CD1c-positive myeloid dendritic cell (primary cell): ENCODE measurements around the gene CYRIA.

Source experiments
- DNase-seq: peaks from one replicate; pipeline ENCODE4 v3.0.0-alpha.2; 2016; ENCODE audit errors: extremely low spot score

CYRIA gene

DNA sequence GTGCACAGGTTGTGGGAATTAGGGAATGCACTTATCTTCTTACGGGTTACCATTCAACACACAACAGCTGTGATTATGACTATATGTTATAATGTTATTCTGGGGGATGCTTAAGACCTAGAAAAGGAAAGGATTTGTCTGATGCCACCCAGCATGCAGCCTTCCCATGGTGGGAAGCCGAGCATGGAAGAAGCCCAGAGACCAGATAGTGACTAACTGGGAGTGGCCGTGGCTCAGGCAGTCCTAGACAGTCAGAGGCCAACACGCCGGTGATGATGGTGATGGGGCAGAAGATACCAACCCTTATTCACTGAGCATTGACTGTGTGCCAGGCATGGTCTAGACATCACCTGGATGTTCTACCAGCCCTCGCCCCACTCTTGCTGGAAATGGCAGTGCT lies 35.9 kb downstream of the CYRIA start:
- no peak for DNase-seq

DNA sequence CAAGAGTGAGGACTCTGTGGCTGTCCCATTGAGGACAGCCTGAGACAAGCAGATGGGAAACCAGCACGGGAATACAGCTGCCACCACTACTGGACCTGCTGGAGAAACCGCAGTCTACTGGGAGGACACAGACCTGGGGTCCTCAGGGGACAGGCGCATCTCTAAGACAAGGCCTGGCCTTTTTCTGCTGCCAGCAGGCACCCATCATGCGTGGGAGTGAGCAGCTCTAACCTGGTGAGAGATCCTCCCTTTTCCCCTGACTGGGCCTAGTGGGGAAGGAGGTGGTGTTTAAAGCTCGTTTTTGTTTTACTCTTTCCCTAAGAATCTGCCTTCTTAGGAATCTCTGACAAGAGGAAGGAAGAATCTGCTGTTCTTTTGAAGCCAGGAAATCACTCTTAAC lies 36.6 kb downstream of the CYRIA start:
- no peak for DNase-seq

DNA sequence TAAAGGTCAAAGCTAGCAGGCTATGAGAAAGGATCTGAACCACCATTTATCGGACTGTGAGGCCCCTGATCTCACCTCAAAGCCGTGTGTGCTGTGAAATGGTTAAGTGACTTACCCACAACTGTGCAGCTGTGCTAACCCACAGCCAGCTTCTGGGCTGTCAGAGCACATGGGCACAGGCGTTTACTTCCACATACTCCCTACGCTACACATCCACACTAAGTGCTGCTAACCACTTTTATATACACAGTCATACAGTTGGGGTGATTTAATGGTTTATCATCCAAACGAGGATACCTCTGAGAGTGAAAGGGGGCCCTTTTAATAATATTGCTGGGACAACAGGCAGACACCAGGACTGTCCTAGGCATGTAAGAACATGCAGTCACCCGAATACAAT lies 37.3 kb downstream of the CYRIA start:
- peak; percentile 39 for DNase-seq

DNA sequence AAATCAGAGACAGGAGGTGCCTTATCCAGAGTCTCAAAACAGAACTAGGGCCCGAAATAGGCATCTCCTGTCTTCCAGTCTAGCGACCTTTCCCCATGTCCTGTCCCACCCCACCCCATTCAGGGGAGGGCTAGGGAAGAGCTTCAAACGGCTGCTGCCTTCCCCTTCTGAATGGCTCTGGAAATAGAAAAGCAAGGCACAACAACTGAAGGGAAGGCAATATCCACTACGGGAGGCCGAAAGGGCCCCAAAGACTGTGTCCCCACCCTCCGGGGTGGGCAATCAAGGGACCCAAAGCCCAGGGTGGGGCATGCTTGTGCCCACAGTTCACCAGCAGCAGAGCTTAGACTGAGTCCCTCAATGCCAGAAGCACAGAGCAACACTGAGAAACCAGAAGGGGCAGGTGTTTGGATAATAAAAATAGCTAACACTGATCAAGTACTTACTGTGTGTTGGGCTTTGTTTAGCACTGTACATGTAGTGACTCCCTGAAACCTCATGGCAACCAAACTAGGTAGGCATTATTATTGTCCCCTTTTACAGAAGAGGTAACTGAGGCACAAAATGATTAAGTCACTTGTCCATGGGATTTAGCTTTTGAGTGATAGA lies 38.5 kb downstream of the CYRIA start:
- DNase-seq, result no peak

DNA sequence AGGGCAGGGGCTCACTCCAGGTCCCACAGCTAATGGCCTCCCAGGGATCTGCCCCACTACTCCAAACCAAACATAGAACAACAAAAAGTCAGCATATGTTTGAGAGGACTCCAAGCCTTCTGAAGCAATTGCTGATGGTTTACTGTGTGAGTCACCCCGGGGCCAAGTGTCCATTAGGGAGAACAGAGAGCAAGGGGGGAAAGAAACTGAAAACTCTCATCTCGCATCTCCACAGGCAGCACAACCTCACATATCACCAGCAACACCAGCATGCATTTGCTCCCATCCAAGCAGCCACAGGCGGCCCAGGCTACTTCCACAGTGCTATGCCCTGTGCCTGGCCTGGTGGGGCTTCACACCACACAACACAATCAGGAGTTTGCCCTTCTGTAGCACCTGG lies 39.1 kb downstream of the CYRIA start:
- peak; percentile 44 for DNase-seq

DNA sequence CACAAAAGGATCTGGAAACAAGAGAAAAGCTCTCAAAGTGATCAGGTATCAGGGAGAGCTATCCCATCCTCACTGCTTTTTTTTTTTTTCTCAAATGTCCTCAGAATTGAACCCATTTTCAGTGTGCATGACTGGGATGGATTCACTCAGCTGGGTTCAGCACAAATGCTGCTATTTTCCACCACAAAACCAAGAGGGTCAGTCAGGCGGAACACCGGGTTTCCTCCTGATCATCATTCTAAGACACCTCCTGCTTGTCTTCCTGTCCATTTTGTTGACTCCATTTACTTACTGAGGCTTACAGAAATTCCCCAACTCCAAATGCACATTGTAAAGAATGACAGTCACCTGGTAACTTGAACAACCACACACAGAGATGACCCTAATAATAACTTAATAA lies 39.9 kb downstream of the CYRIA start:
- no peak for DNase-seq

DNA sequence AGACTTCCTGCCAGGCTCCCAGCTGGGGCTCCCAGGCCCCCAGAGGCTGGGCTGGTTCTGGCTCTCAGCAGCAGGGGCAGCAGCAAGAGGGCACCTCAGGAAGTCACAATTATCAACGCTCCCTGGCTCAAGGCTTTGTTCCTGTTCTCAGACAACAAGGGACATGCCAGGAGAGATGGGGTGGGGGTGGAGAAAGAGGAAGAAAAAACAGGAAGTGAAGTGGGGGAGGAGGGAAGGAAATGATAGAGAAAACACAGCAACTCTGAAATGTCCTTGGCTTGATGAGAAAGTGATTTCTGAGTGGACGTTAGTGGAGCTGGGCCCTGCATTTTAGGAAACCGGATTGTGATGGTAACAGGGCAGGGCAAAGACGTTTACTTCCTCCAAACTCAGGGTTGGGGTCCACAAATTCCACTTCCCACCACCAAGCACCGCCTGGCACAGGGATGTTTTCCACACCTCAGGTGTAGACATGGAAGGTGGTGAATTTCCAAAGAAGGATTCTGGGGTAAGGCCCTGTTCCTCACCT lies 40.4 kb downstream of the CYRIA start:
- DNase-seq, result peak; percentile 88

DNA sequence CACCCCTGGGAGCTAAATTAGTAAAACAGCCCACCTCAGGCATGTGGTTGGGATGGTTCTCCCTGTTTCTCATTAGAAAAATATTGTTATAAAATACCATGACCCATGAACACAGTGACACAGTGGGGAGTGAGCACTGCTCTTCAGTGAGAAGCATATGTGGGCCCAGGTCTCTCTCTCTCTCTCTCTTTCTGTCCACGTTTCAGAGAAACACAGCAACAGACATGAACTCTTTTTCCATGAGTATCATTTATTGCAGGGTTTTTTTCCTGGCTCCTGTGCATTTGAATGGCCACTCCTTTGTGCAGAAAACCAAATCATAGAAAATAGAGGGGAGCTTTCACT lies 41.2 kb downstream of the CYRIA start:
- DNase-seq, result no peak

DNA sequence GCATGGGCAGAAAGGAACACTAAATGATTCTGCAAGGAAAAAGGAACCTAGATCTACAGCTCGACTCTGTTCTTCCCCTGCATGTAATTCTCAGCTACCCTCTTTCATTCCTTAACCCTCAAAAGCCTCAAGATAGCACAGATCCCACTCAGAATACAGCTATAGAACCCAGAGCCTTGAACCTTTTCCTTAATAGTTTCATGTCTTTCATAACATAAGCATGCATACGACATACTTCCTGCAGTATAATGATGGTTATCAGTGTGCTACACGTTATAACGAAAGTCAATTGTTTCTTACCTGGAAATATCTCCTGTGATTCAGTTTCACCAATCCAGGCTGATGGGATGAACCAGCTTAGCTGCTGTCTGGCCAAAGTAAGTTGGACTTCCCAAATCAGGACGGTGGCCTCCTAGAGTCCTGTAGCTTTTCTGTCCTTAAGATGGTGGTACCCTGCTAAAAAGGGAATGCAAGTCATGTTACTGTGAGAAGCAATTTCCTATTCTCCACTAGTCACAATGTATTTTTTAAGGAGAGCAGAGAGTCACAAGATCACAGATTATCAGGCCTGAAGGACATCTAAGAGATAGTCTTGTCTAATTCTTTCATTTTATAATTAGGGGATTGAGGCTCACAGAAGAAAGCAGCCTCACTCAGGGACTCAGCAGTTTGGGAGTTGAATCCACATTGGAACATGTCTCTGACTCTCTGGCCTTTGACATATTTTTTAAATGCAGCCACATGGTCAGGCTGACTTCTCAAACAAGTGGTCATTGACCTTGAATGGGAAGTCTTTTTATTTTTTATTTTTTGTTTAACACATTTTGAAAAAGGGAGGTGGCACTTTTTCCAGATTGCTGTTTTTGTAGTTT lies 41.8 kb downstream of the CYRIA start:
- no peak for DNase-seq

DNA sequence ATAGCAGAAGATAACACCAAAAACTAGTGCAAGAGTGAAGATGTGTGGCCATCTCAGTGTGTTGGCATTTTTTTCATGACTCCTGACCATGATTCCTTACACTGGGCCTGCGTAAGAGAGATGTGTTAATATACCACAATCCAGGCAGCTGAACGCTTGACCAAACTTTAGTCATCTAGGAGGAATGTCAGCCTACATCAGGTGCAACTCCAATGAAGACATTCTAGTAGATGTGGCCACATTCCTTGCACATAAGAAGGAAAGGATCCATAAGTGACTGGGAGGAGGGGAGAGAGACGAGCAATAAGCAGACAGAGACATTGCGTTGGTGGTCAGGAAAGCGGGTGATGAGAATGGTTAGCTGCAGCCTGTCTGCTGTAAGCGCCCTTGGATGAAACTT lies 42.6 kb downstream of the CYRIA start:
- peak; percentile 49 for DNase-seq

DNA sequence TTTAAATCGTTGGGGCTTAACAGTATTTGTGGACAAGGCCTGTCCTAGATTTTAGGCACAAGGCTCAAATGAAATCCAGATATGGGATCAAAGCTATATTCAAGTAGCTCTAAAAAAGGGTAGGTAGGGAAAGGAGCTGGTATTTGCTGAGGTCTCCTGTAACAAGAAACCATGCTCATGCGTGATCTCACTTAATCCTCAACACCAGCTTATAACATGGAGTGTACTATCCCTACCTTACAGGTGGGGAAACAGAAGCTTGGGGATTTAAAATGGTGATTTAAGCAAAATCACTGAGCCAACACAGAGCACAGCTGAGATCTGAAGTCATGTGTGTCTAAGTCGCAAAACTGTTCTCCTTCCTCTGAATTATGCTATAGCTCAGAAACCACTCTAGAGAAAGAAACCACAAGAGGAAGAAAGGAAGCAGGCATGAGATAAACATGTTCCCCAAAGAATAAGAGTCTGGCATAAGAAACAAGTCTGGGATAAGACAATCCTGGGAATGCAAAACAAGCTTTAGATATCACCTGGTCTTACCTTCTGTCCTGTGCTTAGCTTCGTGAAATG lies 43.1 kb downstream of the CYRIA start:
- DNase-seq, result peak; percentile 52

DNA sequence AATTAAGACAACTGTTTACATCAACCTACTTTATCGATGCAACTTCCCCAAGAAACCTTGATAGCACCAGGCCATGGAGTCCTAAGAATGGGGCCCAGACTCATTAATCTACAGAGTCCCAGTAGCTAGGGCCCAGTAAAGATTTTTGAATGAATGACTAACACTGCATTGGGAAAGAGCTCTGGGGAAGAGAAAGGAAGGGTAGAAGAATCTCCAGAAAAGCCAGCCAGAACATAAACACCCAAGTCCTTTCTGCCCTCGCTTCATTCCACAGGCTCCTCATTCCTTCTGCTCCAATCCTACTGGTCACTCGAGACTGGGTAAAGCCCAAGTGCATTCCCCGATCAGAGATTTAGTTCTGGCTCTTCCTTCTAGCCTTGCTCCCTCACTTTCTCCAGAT lies 44.3 kb downstream of the CYRIA start:
- no peak for DNase-seq

DNA sequence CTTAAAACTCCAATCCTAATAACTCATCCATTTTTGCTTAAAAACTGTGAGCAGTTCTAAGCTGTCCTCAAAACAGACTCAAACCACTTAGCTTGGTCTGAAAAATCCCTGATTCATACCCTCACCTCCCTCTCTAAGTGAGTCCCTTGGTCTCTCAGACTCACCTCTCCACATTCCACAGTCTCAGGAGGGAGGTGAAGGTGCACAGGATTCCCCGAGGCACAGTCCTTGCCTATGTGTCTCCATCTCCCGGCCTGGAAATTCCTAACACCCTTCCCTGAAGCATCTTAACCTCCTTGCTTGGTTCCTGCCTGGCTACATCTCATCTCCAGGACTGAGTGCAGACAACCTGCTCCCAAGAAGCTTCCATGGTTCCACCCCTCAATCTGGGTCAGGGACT lies 45.0 kb downstream of the CYRIA start:
- no peak for DNase-seq

DNA sequence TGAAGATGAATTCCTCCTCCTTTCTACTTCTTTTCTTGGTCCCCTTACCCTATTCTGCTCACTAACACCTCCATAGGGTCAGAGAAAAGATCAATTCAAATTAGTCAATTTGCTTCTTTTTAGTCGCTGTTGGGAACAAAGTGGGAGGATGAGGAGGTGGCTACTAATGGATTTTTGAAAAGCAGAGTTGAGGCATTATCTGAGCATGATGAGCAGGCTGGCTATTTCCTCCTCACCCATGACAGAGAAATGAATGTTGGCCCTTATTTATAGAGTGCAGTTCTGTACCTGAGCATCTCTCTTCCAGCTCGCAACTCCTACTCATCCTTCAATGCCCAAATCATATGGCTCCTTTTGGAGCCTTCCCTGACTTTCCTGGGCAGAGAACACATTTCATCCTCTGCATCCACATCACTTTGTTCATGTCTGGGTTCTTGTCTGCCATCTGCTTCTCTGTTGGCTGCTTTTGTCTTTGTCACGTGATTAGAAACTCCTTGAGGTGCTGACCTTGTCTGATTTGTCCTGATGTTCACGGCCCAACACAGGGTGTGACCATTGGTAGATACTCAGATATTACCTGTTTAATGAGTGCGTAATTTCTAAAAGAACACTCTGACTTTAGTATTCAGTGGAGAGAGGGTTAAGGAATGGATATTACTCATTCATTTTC lies 45.9 kb downstream of the CYRIA start:
- no peak for DNase-seq

DNA sequence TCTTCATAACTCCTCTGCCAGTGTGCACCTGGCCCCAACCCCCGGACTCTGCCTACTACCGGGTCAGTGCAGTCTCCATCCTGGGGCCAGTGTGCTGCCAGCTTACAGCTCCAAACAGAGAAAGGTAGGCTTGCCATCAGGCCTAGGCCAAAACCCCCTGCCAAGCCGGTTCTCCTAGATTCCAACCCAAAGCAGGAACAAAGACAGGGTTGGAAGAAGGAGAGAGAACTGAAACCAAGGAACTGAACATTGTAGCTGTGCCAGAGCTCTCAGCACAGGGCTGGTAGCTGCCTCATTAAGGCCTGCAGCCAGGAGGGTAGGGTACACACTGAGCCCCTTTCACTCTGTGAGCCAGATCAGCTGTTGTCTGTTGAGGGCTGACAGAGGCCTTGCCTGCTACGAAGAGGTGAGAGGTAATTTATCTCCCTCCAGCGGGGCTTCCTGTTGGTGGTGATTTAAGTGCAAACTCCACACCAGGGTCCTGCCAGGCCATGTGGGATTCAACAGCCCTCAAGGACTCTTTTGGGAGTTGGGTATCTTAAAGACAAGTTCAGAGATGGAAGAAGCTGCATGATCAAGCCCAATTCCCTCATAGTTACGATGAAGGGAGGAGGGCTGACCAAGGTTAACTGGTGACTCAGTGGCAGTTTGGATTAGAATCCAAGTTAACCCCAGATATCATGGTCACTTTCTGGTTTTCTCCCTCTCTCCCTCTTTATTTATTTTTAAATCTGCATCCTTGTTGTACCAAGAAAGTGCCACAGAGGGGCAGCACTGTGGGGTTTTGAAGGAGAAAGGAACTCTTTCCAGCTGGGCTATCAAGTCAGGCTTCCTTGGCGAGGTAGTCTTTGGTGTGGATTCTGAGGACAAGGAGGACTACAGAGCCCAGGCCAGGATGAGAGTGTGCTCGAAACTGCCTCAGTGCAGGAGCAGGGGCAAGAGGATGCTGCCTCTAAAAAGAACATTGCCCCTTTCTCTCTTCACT lies 48.1 kb downstream of the CYRIA start:
- peak; percentile 59 for DNase-seq
